NCI-H446 treated with DMSO at 0.1 percent for 48 hours (cell line): ENCODE measurements around the gene KCTD4.
"Not testable (repeated sequence)": the region's sequence is repeated elsewhere in the genome, so short reads cannot be mapped to it uniquely, and the experiment has no call there.

Experiments
- DNase-seq: peaks from one replicate; lab custom pipeline; 2025; lab: John Stamatoyannopoulos, UW

The KCTD4 gene

DNA sequence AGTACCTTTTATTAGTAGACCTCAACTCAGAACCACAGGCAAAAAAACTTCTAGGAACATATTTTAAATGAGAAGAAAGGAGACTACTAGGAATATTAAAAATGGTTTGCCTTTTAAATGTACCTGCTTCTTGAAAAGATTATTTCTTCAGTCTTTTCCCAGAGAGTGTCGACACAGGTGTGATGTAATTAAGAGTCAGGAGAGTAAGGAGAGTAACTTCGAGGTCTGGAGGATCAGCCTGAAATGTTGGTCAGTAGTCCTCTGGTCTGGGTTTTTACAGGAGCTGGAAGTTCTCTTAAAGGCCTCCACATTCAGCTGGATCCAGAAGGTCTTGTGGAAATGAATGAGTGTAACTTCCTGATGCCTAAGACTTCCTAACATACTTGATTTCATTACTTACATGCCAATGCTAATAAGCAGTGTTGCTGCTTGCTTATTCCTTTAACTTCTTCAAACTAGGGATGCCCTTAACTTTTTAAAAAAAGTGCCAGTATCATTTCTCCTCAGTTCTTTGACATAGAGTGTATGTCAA is at the start of gene KCTD4:
TSS of gene KCTD4 (minus strand) at position 345 of the 532 bp plus-strand sequence. CDS start 6,478 bp downstream, outside the sequence.
- no peak for DNase-seq

DNA sequence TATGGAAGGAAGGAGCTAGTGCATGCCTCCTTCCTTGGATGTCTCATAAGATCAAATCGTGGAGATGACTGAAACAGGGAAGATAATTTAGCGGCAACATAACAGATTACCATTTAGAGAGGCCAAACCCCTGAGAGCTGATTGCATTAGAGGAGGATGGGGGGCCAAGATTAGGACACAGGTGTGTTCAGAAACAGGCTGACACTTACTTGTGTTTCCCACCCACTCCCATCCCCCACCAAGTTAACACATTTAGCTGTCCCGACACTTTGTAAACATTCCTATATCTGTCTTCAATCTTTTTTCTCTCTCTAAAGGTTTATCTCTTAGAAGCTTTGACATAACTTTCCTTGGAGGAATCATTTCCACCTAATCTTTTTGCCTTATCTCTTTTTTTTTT is 48.8 kb upstream of the KCTD4 start:
- no peak for DNase-seq

DNA sequence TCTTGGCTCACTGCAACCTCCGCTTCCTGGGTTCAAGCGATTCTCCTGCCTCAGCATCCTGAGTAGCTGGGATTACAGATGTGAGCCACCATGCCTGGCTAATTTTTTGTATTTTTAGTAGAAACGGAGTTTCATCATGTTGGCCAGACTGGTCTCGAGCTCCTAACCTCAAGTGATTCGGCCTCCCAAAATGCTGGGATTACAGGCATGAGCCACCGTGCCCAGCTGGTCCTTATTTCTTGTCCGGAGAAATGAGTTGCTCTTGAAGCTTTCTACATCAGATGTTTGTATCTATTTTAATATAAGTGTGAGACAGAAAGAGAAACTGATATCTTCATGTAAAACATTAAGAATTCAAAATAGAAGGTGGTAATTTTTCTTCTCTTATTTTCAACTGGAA is 43.9 kb upstream of the KCTD4 start:
- DNase-seq = not testable (repeated sequence)

DNA sequence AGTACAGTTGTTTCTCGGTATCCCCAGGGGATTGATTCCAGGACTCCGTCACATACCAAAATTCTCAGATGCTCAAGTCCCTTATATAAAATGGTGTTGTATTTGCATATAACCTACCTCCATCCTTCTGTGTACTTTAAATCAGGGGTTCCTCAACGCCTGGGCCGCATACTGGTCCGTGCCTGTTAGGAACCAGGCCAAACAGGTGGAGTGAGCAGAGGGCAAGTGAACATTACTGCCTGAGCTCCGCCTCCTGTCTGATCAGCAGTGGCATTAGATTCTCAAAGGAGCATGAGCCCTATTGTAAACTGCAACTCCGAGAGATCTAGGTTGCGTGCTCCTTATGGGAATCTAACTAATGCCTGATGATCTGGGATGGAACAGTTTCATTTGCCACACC is 42.2 kb upstream of the KCTD4 start:
- DNase-seq = no peak

DNA sequence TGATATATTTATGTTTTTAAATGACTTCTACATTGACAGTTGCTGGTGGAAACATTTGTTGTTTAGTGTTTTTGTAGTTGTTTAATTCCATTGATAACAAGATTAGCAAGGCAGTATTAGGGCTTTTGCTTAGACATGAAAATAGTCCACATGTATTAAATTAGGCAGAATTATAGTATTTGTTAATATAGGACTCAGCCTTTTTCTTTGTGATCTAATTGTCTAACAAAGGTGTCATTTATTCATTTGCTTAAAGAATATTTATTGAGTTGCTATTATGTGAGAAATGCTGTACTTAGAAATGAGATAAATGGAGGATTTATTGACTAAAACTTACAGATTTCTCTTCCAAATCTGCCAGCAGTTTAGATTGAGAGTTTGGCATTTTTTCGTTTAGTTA is 41.7 kb upstream of the KCTD4 start:
- DNase-seq = no peak

DNA sequence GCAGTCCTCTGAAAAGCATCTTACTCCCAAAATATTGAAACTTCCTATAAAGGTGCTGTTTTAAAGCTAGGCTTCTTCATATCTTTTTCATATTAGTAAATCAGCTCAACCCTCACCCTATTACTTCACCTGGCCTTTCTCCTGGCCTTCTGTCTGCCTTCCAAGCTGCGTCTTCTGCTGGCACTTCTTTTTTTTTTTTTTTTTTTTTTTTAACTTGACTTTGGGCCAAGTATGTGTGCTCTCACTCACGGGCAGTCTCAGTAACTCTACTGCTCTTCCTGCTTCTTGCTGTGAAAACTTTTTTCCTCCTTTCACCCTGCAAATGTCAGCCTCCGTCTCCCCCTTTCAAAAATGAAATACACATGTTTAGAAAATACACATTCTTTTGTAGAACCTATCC is 41.2 kb upstream of the KCTD4 start:
- peak; percentile 46 for DNase-seq

DNA sequence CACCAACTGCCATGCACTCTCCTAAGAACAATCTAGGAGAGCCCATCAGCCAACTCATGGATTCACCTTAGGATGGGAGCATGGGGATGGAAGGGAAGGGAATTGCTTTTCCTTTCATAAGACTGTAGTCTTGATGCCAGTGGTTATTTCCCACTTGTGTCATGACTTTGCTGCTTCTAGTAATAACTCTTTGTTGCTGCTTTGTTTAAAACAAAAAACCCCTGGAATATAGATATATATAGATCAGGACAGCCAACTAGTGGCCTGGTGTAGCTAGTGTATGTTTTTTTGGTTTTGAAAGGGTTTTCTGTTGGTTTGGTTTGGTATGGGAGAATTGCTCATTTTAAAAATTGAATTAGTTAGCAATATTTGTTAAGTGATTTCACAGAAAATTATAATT is 39.3 kb upstream of the KCTD4 start:
- DNase-seq = no peak

DNA sequence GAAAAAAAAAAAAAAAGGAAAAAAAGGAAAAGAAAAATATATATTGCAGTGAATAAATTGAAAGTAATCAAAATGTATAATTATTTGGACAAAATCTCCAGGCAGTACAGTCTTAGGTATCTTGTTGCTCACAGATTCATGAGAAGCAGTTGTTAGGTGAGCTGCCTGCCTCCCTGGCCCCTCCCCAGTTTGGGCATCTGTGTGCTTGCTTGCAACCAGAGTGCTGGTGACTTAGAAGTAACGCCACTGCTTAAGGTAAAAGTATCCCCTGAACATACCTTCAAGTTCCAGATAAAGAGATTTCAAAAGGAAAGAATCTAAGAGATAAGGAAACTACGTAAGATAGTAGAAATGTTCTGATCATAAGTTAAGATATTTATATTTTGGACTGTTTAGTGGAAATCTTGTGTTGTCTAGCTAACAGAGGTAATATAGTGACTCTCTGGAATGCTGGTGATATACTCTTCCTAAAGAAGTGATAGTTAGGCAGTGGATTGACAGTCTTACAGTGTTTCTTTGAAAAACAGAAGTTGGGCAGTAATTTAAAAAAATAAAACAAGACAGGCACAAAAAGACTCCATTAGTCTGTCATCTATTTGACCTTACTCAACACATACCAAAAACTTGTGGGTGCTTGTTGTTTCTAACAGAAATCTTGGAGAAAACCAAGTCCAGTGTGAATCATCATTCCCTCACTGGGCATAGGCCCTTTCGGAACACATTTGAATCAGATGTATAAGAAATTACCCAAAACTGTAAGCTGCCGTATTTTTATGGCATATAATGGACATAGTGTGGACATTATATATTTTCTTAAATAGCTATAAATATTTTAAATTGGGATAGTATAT is 38.3 kb upstream of the KCTD4 start:
- DNase-seq = no peak

DNA sequence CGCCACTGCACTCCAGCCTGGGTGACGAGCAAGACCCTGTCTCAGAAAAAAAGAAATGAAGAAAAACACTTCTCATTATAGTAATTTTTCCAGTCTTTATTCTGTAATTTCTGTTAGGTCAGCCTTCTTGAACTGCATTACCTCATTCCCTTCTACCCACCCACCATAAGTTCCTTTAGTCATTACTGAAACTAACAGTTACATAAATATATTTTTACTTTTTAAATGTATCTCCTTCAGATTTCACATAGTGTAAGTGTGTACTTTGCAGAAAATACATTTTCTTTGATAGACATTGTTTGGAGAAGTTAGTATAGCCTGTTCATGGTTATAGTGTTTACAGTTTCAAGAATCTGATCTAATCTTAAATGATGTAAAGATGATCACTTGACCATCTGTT is 31.7 kb upstream of the KCTD4 start:
- DNase-seq = no peak

DNA sequence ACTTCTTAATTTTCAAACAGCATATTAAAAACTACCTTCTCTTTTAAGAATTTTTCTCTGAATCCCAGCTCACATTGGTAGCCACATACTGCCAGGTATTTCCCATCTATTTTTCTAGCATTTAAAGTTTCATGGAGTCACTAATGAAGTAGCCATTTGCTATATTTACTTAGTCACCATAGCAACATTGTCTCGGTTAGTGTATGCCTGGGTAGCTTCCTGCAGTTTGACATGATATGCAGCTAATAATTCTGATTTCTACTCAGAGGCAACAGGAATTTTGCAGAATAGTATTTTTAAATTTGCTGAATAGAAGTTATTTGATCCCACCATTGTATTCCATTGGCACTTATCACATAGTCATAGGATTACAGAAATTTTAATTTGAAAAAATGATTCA is 30.9 kb upstream of the KCTD4 start:
- DNase-seq = no peak

DNA sequence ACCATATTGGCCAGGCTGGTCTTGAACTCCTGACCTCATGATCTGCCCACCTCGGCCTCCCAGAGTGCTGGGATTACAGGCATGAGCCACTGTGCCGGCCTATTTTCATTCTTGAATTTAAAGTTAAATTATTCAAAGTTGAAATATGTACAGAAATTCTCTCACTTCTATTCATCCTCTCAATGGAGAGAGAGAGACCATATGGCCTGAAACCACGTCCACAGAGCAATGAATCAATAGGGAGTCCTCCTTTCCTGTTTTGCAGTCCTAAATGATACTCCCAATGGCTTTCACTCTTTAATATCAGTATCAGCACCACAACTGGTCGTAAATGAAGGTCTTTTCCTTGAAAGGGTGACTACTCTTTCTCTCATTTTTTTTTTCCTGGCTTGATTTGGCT is 30.5 kb upstream of the KCTD4 start:
- no peak for DNase-seq

DNA sequence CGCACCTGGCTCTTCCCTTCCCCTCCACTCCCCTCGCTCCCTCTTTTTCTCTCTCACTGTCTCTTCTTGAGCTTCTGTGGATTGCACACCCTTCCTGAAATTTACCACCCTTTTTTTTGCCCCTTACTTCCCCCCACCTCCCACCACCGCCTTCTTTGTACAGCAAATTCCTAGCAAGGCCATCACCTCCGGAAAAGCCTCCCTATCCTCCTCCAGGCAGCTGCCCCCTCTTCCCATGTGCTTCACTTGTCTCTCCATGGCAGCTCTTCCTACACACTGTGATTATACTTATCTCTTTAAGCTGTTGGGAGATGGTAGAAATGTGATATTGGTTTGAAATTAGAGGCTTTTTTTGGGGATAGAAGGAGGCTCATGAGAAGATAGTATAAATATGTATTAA is 28.3 kb upstream of the KCTD4 start:
- DNase-seq = no peak

DNA sequence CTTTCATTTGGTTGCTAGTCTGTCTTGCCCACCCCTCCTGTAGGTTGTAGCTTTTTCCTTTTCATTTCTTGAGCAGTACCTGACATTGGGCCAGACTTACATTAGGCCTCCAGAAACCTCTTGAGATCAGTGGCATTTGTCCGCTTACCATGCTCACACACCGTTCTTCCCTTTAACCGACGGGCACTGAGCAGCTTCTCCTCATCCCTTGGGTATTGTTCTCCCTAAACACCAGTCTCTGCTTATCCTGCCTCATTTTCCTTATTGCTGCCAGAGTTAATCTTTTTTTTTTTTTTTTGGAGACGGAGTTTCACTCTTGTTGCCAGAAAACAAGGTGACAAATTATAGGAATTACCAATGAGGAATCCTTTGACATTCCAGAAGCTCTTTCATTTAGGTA is 27.2 kb upstream of the KCTD4 start:
- DNase-seq = no peak

DNA sequence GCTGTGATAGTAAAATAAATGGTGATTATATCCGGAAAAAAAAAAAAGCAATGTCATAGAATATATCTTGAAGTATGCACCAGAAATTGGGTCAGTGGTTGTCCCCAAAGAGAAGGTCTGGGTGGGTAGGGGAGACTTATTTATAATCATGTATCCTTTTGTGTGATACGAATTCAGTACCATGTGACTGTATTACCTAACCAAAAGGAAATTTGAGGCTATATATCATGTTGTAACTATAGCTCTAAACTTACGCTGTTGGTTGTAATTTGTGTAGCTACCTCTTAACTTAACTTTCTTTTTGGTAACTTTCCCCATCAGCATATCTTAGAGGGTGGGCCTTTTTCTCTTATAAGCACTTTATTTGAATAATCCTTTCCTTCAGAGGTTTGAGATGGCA is 25.2 kb upstream of the KCTD4 start:
- DNase-seq = no peak

DNA sequence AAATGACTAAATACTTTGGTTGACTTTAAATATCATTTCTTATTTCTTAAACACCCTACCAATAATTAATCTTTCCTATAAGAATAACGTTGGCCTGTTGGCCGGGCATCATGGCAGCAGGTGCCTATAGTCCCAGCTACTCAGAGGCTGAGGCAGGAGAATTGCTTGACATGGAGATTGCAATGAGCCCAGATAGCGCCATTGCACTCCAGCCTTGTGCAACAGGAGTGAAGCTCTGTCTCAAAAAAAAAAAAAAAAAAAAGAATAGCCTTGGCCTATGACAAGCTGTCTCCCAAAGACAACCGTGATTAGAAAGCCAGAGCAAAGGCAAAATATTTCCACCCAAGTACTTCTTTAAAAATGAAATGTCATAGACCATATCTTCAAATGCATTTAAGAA is 24.5 kb upstream of the KCTD4 start:
- DNase-seq = no peak

DNA sequence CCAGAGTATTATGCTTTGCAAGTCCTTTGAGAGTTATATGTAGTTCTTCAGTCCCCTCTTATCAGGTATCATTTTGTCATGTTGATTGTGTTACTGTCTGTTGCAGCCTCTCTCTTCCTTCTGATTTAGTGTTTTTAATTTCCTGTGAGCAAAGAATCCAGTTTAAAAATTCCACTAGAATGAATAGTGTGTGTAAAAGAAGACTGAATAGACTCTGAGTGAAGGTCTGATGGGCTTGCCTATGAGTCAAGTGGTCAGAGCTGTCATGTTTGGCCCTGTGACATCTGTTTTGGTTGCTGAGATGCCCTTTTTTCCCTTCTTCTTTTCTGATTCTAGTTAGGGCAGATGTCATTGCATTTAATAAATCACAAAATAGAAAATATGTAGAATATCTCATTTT is 23.3 kb upstream of the KCTD4 start:
- DNase-seq = no peak

DNA sequence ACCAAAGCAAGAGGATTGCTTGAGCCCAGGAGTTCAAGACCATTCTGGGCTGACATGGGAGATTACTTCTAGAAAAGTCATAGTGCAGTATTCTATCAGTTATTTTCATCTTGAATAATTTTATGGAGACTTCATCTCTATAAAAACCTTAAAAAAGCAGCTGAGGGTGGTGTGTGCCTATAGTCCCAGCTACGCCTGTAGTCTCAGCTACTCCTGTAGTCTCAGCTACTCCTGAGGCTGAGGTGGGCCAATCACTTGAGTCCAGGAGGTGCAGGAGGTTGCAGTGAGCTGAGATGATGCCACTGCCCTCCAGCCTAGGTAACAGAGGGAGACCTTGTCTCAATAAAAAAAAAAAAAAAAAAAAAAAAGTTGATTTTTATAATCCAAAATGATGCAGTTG is 22.1 kb upstream of the KCTD4 start:
- no peak for DNase-seq

DNA sequence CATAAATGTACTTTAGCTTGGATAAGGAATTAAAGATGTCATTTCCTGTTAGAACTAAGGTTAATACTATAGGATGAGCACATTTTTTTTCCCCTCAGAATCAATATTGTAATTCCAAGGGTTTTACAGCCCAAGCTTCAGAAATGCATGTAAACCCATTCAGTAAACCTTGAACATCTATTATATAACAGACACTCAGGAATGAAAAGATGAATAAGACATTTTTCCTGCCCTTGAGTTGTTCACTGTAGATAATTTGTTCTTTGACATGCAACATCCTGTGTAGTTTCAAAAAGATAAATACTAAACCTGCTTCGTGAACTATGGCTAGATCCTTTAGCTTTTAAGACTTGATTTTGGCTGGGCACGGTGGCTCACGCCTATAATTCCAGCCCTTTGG is 21.7 kb upstream of the KCTD4 start:
- no peak for DNase-seq

DNA sequence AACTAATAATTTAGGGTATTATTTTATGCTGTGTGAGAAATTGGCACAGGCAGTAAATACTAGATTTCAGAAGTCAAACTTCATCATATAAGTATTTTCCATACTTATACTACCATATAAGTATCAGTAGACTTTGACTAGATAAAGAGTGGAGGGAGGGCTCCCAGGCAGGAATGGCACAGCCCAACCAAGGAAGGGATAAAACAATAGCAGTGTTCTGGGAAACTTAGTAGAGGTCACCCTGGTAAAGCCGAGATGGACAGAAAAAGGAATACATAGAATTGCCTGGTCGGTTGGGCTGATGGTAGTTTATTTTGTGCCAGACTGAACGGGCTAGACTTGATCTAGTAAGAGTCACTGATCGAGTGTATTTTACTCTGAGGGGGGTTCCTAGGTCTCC is 19.6 kb upstream of the KCTD4 start:
- no peak for DNase-seq

DNA sequence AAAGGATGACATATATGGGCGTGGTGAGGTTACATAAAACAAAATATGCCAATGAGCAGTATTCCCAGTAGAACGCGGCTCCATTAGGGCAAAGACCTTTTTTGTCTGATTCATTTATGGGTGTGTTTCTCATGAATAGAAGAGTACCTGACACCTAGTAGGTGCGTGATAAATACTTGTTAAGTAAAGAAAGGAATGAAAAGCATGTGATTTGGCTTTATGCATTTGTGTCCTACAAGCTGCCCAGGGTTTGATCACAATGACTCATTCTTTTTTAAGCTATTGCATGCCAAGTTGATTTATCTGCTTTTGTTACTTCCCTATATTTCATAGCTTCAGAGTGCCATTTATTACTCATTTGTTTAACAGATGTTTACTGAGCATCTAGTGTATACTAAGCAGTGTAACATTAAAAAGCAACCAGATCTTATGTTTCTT is 19.1 kb upstream of the KCTD4 start:
- DNase-seq = no peak

DNA sequence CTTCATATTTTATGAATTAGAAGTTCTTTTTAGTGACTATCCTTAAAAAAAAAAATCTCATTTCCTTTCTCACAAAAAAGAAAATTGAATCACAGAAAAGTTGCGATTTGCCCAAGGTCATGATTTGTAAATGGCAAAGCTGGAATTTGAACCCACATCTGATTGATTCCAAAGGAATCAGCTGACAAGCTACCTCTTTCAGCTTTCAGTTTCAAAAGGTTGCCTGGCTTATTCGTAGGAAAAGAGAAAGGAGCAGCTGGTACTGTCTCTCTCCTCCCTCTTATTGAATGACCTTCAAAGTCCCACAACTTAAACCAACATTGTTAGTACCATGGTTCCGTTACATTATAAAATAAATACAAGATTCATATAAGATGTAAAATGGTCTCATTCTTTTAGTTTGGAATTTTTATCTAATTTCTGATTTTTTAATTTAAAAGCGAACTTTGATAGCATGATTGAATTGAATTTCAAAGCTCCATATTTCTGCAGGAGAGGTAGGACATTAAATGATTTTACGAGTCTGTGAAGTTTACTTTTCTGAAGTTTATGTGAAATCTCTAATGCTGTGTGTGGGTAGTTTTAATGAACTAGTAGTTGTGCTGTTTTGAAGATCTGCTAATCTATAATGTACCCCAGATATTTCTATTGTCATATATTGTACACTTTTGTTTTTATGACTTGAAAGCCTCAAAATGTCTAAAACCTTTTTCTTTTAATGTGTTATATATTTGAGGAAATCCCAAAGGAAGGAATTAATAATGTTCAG is 18.5 kb upstream of the KCTD4 start:
- no peak for DNase-seq

DNA sequence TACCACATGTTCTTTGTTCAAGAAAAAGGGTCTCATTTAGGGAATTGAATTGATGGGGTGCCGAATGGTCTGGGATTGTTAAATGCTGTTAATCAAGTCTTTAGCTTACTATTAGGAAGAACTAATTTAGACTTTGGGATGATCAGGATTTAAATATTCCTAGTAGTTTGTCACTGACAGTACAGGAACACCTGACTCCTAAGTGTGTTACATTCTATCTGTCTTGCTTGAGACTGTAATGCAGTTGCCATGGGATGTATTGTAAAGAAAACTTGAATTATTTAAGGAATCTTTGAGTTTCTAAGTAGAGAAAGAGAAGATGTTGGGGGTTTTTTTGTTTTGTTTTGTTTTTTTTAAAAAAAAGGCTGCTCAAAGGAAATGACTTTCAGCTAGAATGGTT is 17.8 kb upstream of the KCTD4 start:
- no peak for DNase-seq

DNA sequence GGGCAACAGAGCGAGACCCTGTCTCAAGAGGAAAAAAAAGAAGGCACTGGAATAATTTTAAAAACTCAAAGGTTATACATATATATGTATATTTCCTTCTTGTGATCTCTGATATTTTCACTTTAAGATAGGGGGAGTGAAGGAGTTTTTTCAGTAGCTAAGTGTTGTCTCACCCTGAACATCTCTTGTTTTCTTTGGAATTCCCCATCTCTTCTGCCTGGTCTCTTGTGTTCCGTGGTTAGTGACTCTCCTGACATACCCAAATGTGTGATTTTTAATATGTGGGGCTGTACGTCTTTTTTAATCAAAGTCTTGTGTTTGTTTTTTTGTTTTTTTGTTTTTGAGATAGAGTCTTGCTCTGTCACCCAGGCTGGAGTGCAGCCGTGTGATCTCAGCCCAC is 15.3 kb upstream of the KCTD4 start:
- DNase-seq = no peak
